H9 (cell line): ENCODE measurements around the gene MUC5B. TPM values are rescaled to one million over a fixed set of nuclear protein-coding genes. Genes with fewer than 3 reads are reported as not detected.
"Not testable (repeated sequence)": the region's sequence is repeated elsewhere in the genome, so short reads cannot be mapped to it uniquely, and the experiment has no call there.

Experiments used
- DNase-seq: peaks from one replicate; pipeline ENCODE4 v3.0.0-alpha.2; 2017
- H2AFZ ChIP-seq: one replicate; pipeline ENCODE4 v1.6.1; 2013; ENCODE audit warnings: mild to moderate bottlenecking, low read length, control low read depth, moderate library complexity
- H2AK5ac ChIP-seq: 2 replicates; pipeline ENCODE4 v1.6.1; 2013; ENCODE audit warnings: low read length, control low read depth, mixed read lengths; ENCODE audit not compliant: insufficient read length
- H2BK120ac ChIP-seq: one replicate; pipeline ENCODE4 v1.6.1; 2013; ENCODE audit warnings: low read depth, mild to moderate bottlenecking, low read length, control low read depth, inconsistent platforms; ENCODE audit not compliant: poor library complexity, severe bottlenecking
- H2BK12ac ChIP-seq: 2 replicates; pipeline ENCODE4 v1.6.1; 2013; ENCODE audit warnings: low read length, control low read depth, mixed read lengths, low read depth; ENCODE audit not compliant: insufficient read length
- H2BK15ac ChIP-seq: 2 replicates; pipeline ENCODE4 v1.6.1; 2013; ENCODE audit warnings: low read depth, low read length, control low read depth
- H2BK20ac ChIP-seq: one replicate; pipeline ENCODE4 v1.6.1; 2013; ENCODE audit warnings: low read depth, mild to moderate bottlenecking, low read length, control low read depth, inconsistent platforms; ENCODE audit not compliant: poor library complexity, severe bottlenecking
- H2BK5ac ChIP-seq: 2 replicates; pipeline ENCODE4 v1.6.1; 2013; ENCODE audit warnings: low read length, control low read depth, mixed read lengths; ENCODE audit not compliant: insufficient read length
- H3K14ac ChIP-seq: 2 replicates; pipeline ENCODE4 v1.6.1; 2013; ENCODE audit warnings: low read length, control low read depth; ENCODE audit not compliant: insufficient read depth
- H3K18ac ChIP-seq: 2 replicates; pipeline ENCODE4 v1.6.1; 2013; ENCODE audit warnings: low read depth, mild to moderate bottlenecking, mixed read lengths, low read length, control low read depth; ENCODE audit not compliant: insufficient read length
- H3K23ac ChIP-seq: 2 replicates; pipeline ENCODE4 v1.6.1; 2013; ENCODE audit warnings: low read length, control low read depth, mixed read lengths, low read depth; ENCODE audit not compliant: insufficient read length
- H3K23me2 ChIP-seq: 2 replicates; pipeline ENCODE4 v1.6.1; 2013; ENCODE audit warnings: low read depth, mild to moderate bottlenecking, mixed read lengths, low read length, control low read depth; ENCODE audit not compliant: insufficient read length, poor library complexity, severe bottlenecking
- H3K27ac ChIP-seq: 2 replicates; pipeline ENCODE4 v1.5.1; 2013; ENCODE audit warnings: low read length, control low read depth, mixed read lengths, low read depth; ENCODE audit not compliant: insufficient read length
- H3K27me3 ChIP-seq: 2 replicates; pipeline ENCODE4 v1.6.1; 2013; ENCODE audit warnings: low read length, control low read depth, inconsistent platforms; ENCODE audit not compliant: insufficient read depth
- H3K4ac ChIP-seq: 2 replicates; pipeline ENCODE4 v1.6.1; 2013; ENCODE audit warnings: low read depth, mild to moderate bottlenecking, control low read depth, inconsistent platforms, low read length, moderate library complexity
- H3K4me1 ChIP-seq: 2 replicates; pipeline ENCODE4 v1.6.1; 2013; ENCODE audit warnings: low read length, control low read depth, inconsistent platforms; ENCODE audit not compliant: insufficient read depth
- H3K4me2 ChIP-seq: 2 replicates; pipeline ENCODE4 v1.6.1; 2013; ENCODE audit warnings: low read length, control low read depth, mixed read lengths; ENCODE audit not compliant: insufficient read length, insufficient read depth
- H3K56ac ChIP-seq: 2 replicates; pipeline ENCODE4 v1.6.1; 2013; ENCODE audit warnings: low read depth, mild to moderate bottlenecking, mixed read lengths, low read length, control low read depth; ENCODE audit not compliant: insufficient read length
- H3K79me1 ChIP-seq: 2 replicates; pipeline ENCODE4 v1.6.1; 2013; ENCODE audit warnings: low read depth, mild to moderate bottlenecking, moderate library complexity, low read length, control low read depth, inconsistent platforms; ENCODE audit not compliant: insufficient read depth, poor library complexity, severe bottlenecking
- H3K79me2 ChIP-seq: 2 replicates; pipeline ENCODE4 v1.6.1; 2013; ENCODE audit warnings: low read length, control low read depth, inconsistent platforms; ENCODE audit not compliant: insufficient read depth
- H3K9ac ChIP-seq: 2 replicates; pipeline ENCODE4 v1.6.1; 2013; ENCODE audit warnings: low read length, control low read depth, mixed read lengths; ENCODE audit not compliant: insufficient read length; ENCODE audit errors: extremely low read depth
- H3K9me3 ChIP-seq: one replicate; pipeline ENCODE4 v1.6.1; 2013; ENCODE audit warnings: low read depth, low read length, inconsistent platforms; ENCODE audit not compliant: control insufficient read depth
- H3T11ph ChIP-seq: one replicate; pipeline ENCODE4 v1.6.1; 2013; ENCODE audit warnings: mild to moderate bottlenecking, low read length, control low read depth, inconsistent platforms
- H4K20me1 ChIP-seq: one replicate; pipeline ENCODE4 v1.6.1; 2013; ENCODE audit not compliant: control insufficient read depth, insufficient read length, insufficient read depth
- H4K5ac ChIP-seq: 2 replicates; pipeline ENCODE4 v1.6.1; 2013; ENCODE audit warnings: low read depth, mild to moderate bottlenecking, mixed read lengths, low read length, control low read depth; ENCODE audit not compliant: insufficient read length
- H4K8ac ChIP-seq: replicated peaks from 2 replicates; pipeline ENCODE4 v1.6.1; 2013; ENCODE audit warnings: low read length, control low read depth, mixed read lengths, low read depth; ENCODE audit not compliant: insufficient read length
- H4K91ac ChIP-seq: 2 replicates; pipeline ENCODE4 v1.6.1; 2013; ENCODE audit warnings: low read depth, mild to moderate bottlenecking, moderate library complexity, mixed read lengths, low read length, control low read depth; ENCODE audit not compliant: insufficient read length
- H3K27ac Mint-ChIP-seq, 3 experiments: 2 replicates in 2 of 3; 3 replicates in 1 of 3; pipeline ENCODE4 v1.8.0; 2020 to 2021; ENCODE audit warnings: mixed read lengths in 3 of 3, mild to moderate bottlenecking in 1 of 3, moderate library complexity in 1 of 3
- H3K27me3 Mint-ChIP-seq: 2 replicates; pipeline ENCODE4 v1.8.0; 2021; ENCODE audit warnings: low read depth, mild to moderate bottlenecking, moderate library complexity, mixed read lengths
- H3K36me3 Mint-ChIP-seq, 3 experiments: 2 replicates in 2 of 3; 3 replicates in 1 of 3; pipeline ENCODE4 v1.8.0; 2020 to 2021; ENCODE audit warnings: low read depth in 3 of 3, mixed read lengths in 3 of 3; ENCODE audit not compliant: insufficient read depth in 1 of 3
- H3K4me1 Mint-ChIP-seq, 2 experiments: 2 replicates each; pipeline ENCODE4 v1.8.0; 2020; ENCODE audit warnings: mixed read lengths in 2 of 2
- H3K4me3 Mint-ChIP-seq, 2 experiments: 2 replicates in 1 of 2; 3 replicates in 1 of 2; pipeline ENCODE4 v1.8.0; 2020 to 2021; ENCODE audit warnings: mild to moderate bottlenecking in 2 of 2, mixed read lengths in 2 of 2, moderate library complexity in 1 of 2
- H3K9me3 Mint-ChIP-seq, 2 experiments: 2 replicates in 1 of 2; 3 replicates in 1 of 2; pipeline ENCODE4 v1.8.0; 2020; ENCODE audit warnings: mild to moderate bottlenecking in 2 of 2, mixed read lengths in 2 of 2, moderate library complexity in 1 of 2
- WGBS: extraction: QIAGEN DNeasy Blood & Tissue Kit; methylation state at CpG from one replicate; pipeline ENCODE4 v1.1.7; 2013; ENCODE audit warnings: missing lambda C conversion rate, low lambda C conversion rate, mixed read lengths; ENCODE audit not compliant: insufficient read length; ENCODE audit errors: extremely low coverage; 5-methylcytosine and 5-hydroxymethylcytosine counted together
- total RNA-seq: library from RNA; stranded (reverse); gene quantifications from 2 replicates; pipeline ENCODE4 v1.2.1, GENCODE V29; 2021

The MUC5B gene
- total RNA-seq, 1 experiment from 2014 or later: not detected

GRCh38 chr11:1245717-1246116, 22.9 kb downstream of the MUC5B start:
- H2AFZ ChIP-seq, H4K5ac ChIP-seq, DNase-seq, H3K27ac Mint-ChIP-seq, H2BK15ac ChIP-seq, H2BK12ac ChIP-seq, H3K23ac ChIP-seq, H2BK5ac ChIP-seq, H2AK5ac ChIP-seq, H3K4me1 Mint-ChIP-seq, H3K4ac ChIP-seq, H3T11ph ChIP-seq, H3K14ac ChIP-seq, H3K27ac ChIP-seq, H3K9me3 ChIP-seq, H3K27me3 ChIP-seq, H3K4me3 Mint-ChIP-seq, H3K18ac ChIP-seq, H2BK20ac ChIP-seq, H3K56ac ChIP-seq, H3K9ac ChIP-seq, H2BK120ac ChIP-seq, H4K91ac ChIP-seq, H3K4me1 ChIP-seq, H3K23me2 ChIP-seq, H3K4me2 ChIP-seq, H4K8ac ChIP-seq, H4K20me1 ChIP-seq, H3K79me2 ChIP-seq, H3K79me1 ChIP-seq: not testable (repeated sequence)
- Mint-ChIP-seq H3K27me3 (peaks cover 13% of the 10 kb centered on the region), H3K36me3 (peaks cover 8 to 21% (median 15%) of the 10 kb centered on the region in 3 experiments; a peak in 6 of 7 replicates), H3K9me3 (peaks cover 59 to 65% of the 10 kb centered on the region in 2 experiments)
- no CpG with 5 or more reads among the region's 14 CpGs for WGBS

GRCh38 chr11:1246301-1246700, 23.4 kb downstream of the MUC5B start:
- H2BK5ac ChIP-seq, H3K4me3 Mint-ChIP-seq, H3K4me1 ChIP-seq, H3K4me2 ChIP-seq, H3K14ac ChIP-seq, H3K27ac Mint-ChIP-seq, H3K27me3 ChIP-seq, H3K79me2 ChIP-seq, H3K4me1 Mint-ChIP-seq, H4K91ac ChIP-seq, H2BK12ac ChIP-seq, H3K18ac ChIP-seq, H2BK120ac ChIP-seq, H2AFZ ChIP-seq, H2BK15ac ChIP-seq, H3T11ph ChIP-seq, H3K9ac ChIP-seq, H3K4ac ChIP-seq, H3K56ac ChIP-seq, H2AK5ac ChIP-seq, H3K79me1 ChIP-seq, H4K8ac ChIP-seq, H3K27ac ChIP-seq, H4K5ac ChIP-seq, H3K23me2 ChIP-seq, H3K9me3 ChIP-seq, H3K23ac ChIP-seq, H2BK20ac ChIP-seq, H4K20me1 ChIP-seq, DNase-seq: not testable (repeated sequence)
- Mint-ChIP-seq H3K36me3 (peaks cover 13 to 26% (median 21%) of the 10 kb centered on the region in 3 experiments; a peak in 6 of 7 replicates), H3K27me3 (peaks cover 13% of the 10 kb centered on the region), H3K9me3 (peaks cover 63 to 70% of the 10 kb centered on the region in 2 experiments)
- WGBS: no CpG with 5 or more reads among the region's 14 CpGs
